Globus pallidus (tissue), 1 donor: Measurements from ENCODE around the gene ACTR1B.
A peak's percentile ranks its signal among the peaks of the same experiment; 100 is the strongest.
"Not testable (repeated sequence)": the region's sequence is repeated elsewhere in the genome, so short reads cannot be mapped to it uniquely, and the experiment has no call there.

Experiments used
- DNase-seq: peaks from one replicate; pipeline ENCODE4 v3.0.0-alpha.2; 2015; ENCODE audit warnings: low spot score

Gene ACTR1B

DNA sequence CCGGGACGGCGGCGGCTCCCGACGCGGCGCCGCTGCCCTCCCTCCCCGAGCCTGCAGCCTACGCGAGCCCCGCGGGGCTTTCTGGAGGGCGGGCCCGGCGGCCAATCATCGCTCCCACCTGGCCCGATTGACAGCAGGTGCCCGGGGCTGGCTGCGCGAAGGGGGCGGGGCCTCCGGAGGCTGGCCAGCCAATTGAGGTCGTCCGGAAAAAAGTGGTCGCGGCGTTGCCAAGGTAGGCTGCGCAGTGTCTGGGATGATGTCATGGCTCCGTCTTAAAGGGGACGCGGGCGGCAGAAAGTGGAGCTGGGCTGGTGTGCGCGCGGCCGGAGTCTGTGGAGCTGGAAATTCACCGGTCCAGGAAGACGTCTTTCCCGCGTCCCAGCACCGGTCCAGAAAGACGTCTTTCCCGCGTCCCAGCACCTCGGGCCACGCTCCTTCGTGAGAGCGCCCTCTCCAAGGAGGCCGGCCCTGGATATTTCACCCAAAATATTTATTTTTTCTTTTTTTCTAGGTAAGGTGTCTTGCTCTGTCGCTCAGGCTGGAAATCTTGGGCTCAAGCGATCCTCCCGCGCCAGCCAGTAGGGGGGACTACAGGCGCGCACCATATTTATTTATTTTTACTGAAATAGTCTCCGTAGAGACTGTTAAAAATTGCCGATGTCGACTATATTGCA is at the start of gene ACTR1B:
Gene ACTR1B, minus strand, starts transcription at position 83 of the 674 bp plus-strand sequence. CDS start 154 bp downstream, outside the sequence.
- peak; percentile 97 for DNase-seq

DNA sequence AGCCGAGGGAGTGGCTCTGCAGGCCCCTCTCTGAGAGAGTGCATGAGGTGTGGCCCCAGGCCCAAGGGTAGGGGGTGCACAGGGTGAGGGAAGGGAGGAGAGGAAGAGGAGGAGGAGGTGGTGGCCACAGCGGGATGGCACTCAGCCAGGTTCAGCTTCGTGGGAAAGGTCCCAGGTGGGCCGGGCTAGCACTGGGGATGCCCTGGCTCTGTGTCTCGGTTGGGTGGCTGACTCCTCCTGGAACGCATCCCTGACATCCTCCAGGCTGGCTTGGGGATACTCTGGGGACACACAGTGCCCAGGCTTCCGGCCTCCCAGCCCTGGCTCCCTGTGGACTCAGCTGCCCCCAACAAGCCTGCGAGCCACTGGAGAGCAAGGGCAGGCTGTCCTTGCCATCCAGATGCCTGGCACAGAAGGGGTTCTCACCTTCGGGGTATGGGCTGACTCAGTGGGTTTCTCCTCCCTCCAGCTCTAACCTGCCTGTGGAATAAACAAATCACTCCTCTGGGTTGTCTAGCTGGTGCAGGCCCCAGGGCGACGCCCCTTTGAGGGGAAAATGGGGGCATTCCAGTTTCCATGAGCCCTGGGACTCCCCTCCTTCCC is 49.0 kb upstream of the ACTR1B start:
- DNase-seq, result no peak

DNA sequence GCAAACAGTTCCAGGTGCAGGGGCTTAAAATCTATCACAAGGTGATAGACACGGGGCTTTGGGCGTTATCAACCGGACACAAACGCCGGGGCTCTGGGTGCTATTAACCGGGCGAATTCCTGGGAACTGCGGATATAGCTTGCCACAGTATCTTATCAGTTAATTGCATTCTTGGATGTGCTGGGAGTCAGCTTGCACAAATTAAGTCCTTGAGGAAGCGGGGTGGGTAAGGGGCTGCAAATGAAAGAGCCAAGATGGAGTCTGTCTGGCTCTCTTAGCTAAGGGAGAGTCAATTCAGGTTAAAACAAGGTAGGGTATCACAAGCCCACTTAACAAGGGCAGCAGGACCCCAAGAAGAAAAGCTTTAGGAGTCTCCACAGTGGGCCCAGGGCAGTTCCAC is 48.3 kb upstream of the ACTR1B start:
- DNase-seq, result not testable (repeated sequence)

DNA sequence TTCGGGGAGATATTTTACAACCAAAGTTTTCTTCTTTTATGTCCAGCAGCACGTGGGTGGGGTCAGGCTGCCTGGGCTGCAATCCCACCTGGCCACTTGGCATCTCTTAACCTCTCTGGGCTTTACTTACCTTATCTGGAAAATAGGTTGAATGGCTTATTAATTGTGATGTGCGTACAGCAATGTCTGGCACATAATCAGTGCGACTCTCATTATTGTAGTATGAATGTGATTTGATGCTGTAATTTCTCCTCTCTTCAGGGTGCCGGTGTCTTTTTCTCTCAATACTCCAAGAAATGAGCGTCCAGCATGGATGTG is 47.5 kb upstream of the ACTR1B start:
- DNase-seq, result no peak

DNA sequence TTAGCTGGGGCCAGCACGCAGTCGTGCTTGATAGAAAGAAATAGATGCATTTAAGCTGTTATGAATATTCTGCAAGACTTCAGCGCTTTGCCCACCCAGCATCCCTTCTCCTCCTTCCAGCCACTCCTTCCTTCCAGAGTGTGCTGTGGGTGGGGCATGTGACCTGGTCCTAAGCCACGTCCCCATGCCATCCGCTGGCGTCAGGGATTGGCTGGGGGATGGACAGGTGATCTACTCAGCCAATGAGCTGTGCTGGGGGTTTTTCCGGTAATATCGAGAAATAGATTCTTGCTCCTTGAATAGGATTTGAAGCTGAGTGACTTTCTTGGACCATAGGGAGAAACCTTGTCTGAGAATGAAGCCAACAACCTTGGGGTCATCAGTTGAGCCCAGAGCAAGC is 44.8 kb upstream of the ACTR1B start:
- DNase-seq, result no peak

DNA sequence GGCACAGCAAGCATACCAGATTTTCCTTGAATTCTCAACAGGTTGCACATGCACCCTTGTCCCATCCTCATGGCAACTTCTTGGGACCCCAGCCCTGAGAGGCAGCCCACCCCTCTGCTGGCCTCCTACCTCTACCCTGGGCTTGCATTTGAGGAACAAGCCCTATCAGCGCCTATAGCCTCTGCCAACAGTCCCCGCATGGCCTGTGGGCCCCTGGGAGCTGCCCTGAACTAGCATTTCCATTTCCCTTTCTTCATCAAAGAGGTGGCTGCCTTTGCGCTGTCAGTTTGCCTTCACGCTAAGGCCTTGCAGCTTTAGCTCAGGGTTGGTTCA is 44.2 kb upstream of the ACTR1B start:
- no peak for DNase-seq

DNA sequence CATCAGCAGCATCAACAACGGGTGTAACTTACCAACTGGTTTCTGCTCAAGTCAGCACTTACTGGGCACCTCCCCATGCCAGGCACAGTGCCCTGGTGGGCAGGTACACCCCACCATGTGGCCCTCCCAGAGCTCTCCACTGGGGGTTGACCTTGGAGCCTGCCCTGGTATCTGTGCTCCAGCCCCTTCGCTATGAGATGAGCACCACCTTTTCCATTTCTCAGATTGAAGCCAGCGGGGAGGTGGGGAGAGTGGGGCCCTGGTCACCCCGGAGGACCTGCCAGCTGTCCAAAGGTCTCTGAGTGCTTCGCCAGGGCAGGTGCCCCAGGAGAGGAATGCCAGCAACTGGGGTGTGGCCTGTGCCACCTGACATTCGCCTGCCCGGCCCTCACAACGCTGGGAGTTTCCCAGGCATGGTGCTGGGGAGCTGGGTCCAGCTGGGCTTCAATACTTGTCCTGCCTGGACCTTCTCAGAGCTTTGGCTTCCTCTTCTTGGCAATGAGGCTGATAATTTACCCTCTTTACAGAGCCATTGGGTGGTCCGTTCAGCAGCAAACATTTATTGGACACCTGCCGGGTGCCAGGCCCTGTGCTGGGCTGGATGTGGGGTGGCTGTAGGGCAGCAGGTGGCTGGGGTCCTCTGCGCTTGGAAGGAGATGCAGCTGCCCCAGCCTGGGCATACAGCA is 43.7 kb upstream of the ACTR1B start:
- no peak for DNase-seq

DNA sequence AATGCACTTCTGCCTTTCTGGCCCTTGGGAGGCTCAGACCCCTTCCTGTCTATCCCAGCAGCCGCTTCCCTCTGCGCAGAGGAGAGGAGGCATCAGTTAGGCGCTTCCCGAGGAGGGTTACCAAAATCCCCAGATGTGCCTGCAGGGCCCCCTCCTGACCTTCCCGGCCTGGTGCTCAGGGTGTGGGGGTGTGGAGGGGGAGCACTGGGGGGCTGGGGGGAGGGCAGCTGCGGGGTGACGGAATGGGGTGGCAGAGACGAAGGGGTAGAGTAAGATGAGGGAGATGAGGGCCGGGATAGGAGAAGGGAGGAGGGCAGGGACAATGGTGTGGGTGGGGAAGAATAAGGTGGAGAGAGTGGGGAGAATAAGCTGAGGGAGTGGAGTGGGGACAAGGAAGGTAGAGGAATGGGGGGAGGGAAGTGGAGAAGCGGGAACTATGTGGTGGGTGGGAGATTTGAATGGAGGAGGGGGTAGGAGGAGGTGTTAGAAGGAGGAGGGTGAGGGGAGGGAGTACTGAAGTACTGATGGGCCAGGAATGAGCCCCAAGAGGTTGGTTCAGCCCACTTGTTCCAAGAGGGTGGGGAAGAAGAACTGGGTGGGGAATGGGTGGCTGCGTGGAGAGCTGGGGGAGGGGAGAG is 43.0 kb upstream of the ACTR1B start:
- no peak for DNase-seq

DNA sequence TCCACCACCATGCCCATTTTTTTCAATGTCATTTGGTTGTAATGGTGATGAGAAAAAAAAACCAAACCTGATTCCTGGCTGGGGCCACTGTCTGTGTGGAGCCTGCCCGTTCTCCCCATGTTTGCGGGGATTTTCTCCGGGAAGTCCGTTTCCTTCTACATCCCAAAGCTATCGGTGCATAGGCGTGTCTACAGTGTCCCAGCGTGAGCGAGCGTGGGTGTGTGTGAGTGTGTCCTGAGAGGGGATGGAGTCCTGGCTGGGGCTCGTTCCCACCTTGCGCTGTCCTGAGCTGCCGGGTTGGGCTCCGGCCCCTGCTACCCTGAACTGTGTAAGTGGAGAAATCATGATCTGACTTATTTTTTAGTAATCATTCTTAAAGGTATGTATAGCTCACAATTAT is 42.3 kb upstream of the ACTR1B start:
- DNase-seq, result no peak

DNA sequence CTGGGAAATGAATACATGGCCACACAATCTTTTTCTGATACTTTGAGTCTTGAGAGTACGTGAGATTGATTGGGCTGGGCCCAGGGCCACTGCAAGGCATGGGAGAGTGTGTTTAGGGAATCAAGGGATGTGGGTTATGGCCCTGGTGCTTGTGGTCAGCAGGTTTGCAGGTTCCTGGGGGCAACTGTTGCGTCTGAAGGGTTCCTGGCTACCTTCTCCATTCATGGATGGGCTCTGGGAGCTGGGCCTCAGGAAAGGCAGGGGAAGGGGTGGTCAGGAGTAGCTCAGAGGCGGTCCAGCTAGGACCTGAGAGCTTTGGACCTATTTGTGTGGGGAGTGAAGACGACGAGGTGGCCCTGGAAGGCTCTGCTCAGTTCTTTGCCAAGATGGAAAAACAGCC is 41.1 kb upstream of the ACTR1B start:
- DNase-seq, result no peak

DNA sequence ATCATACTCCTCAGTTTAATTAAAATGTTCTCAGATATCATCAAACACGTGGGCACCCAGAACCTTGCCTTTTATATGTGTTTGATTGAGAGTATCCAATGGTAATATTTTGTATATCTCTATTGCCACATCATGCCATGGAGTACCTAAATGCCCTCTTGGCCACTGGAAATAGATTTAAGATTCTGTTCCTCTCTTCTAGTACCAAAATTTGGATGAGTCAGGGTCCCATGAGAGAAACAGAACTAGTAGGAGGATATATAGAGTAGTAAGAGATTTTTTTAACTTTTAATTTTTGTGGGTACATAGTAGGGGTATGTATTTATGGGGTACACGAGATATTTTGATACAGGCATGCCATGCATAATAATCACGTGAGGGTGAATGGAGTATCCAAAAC is 39.9 kb upstream of the ACTR1B start:
- DNase-seq, result no peak

DNA sequence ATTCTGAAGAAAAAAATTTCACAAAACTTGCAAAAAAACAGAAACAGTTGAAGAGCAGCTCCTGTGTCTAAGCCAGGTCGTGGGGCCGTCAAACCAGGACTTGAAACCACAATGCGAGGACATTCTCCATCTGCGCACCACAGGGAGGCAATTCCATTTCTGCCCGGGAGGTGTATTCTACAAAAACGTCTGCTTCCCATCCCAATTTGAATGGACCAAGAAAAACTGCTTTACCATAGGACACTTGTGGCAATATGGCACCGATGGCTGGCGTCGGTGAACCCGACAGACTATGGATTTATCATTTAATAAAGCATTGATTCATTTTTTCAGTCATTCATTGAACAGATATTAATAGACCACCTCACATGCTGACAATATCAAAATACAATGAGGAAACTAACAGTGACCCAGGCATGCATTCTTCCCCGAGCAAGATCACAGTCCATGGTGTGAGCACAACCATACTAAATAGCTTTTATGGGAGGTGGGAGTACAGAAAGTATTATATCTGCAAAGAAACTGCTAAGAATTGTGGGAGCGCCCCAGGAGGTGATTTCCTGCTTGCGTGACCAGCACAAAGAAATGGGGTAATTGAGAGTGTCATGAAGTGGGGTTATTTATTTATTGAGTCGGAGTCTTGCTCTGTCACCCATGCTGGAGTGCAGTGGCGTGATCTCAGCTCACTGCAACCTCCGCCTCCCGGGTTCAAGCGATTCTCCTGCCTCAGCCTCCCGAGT is 39.1 kb upstream of the ACTR1B start:
- no peak for DNase-seq

DNA sequence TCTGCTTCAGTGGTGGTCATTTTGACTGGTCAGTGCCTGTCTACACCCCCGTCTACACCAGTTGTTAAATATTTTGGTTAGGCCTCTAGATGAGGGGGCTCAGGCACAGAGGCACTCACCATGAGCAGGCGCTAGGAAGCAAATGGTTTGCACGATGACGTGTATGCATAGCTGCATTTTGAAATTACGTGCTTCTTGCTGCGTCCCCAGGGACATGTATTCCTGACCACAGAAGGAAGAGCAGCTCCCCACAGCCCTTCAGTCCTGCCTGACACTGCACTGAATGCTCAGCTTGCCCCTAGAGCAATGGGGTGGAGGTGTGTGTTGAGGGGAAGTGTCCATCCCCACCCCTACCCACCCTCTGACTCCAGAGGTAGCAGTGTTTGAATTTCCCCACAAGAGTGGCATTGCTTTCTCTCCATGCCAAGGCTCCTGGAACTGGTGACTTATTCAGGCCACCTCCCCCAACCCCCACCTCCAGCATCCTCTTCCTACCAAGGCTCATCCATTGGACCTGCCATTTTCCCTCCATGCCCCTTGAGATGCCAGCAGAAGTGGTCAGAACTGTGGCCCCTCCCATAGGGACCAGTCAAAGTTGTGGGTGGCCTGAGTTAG is 38.1 kb upstream of the ACTR1B start:
- no peak for DNase-seq

DNA sequence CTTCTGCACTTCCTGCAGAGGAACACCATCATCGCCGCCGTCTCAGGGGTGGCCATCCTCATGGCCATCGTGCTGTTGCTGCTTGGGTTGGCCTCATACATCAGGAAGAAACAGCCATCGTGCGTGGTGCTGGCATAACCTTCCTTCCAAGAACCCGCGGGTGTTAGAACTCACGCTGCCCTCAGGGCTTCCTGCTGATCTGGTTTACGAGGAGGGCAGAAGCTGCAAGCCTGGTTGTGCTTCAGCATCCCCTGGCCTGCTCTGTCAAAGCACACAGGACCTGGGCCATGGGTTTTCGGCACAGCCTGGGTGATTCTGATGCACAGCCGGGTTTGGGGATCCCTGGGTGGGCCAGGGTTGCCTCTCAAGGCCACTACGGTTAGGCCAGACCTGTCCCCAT is 37.3 kb upstream of the ACTR1B start:
- DNase-seq, result no peak

DNA sequence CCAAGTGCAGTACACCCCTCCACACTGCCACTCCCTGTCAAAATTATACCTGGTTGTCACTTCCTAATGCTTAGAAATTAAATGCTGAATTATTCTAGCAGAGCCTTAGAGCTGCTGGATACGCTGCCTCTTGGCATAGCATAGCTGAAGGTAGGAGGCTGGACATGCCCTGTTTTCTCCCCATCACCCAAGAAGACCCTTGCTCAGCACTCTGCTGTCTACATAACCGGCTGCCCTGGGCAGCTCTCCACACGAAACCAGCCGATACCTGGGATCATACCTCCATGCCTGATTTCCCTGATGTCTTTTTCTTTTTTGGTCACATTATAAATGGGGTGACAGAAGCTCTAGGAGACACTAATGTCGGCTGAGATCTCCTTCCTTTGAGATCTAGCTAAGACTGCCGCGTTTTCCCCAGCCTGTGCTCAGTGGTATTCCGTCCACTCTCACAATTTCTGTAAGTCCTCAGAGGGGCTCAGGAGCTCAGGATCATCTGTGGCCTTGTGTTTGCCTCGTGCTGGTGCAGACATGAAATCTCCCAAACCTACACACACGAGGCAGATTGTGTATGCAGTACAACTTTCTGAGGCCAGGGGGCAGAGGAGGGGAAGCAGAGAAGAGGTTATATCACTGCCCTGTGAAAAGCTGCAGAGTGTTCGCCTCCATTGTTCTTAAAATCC is 36.1 kb upstream of the ACTR1B start:
- DNase-seq, result peak; percentile 38

DNA sequence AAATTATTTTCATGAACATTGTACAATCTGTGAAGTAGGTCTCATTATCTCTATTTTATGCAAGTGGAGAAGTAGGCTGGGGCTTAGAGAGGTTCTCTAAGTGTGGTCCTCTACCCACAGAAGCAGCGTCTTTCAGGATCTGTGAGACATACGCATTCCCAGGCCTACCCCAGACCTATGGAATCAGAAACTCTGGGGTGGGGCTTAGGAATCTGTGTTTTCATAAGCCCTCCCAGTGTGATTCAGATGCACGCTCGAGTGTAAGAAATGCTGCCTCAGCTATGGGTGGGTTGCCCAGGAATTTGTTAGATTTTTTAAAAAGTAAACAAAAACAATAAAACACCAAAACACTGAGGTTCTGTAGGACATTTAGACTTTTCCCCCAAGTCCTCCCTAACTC is 34.7 kb upstream of the ACTR1B start:
- no peak for DNase-seq

DNA sequence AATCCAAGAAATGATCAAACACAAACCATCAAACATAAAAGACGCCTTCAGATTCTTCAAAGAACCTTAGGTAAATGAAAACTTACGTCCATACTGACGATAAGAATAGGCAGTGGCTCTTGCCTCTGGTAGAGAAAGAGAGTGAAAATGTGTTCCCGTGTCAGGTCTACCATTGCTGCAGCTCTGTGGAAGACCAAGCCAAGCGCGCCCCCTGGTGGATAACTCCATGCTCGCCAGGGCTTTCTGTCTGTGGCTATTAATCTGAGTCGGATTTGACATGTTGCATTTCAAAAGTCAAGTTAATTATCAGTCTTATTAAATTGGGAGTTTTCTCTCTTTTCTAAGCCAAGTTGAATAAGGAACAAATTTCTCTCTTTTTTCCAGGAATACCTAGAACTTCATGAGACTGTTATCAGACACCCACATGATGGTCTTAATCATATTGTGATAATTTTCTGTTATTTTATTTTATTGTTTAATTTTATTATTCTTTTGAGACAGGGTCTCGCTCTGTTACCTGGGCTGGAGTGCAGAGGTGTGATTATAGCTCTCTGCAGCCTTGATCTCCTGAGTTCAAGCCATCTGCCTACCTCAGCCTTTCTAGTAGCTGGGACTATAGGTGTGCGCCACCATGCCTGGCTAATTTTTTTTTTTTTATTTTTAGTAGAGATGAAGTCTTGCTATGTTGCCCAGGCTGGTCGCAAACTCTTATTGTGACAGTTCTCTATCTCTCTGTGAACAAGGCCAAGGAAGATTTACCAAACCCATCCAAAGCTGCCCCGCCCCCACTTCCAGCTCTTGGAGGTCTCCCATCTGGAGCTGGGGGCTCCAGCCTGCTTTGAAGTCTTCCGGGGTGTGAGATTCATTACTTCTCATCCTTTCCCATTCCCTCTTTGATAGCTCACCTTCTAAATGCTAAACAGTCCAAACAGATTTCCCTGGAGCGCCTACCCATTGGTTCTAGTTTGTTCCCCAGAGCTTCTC is 33.7 kb upstream of the ACTR1B start:
- DNase-seq, result peak; percentile 86

DNA sequence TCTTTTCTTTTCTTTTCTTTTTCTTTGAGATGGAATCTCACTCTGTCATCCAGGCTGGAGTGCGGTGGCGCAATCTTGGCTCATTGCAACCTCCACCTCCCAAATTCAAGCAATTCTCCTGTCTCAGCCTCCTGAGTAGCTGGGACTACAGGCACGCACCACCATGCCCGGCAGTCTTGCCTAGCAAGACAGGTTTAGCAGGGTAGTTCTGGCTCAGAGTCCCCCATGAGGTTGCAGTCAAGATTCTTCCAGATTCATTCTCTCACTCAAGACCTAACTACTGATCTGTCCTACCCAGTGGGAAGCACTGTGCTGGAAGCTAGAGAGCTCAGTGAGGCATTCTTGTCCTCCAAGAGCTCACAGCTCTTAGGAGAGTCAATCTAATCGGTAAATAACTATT is 31.9 kb upstream of the ACTR1B start:
- DNase-seq, result no peak

DNA sequence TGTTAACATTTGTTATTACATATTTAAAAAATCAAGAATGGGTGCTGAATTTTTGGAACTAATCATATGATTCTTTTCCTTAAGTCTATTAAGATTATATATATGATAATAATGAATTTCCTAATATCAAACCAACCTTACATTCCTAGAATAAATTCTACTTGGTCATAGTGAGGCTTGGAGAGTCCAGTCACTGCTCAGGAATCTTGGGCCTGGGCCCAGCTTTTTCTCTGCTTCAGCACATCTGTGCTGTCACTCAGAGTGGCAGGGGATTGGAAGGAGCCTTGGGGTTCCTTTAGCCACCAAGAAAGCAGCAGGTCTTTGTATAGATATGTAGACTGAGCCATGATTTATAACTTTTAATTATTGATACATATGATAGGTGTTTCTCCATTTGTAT is 29.6 kb upstream of the ACTR1B start:
- no peak for DNase-seq

DNA sequence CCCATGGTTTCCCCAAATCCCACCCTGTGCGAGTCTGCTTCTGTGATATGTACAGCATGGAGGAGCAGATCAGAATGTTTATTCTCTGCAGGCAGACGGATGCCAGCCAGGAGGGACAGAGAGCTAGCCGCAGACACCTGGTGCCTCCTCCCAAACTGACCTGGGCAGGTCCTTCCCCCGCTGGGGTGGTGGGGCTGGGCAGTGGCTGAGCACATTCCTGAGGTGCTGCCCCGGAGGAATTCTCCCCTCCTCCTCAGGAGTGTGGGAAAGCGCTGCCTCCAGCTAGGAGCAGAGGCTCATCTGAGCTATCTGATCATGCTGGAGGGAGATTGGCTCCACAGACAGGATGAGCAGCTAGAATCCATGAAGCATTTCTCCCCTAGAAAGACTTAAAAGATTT is 27.3 kb upstream of the ACTR1B start:
- DNase-seq, result no peak
